GM12891 (cell line): ENCODE results near the gene PDZRN3.

Experiments
- PAX5 ChIP-seq: IDR thresholded peaks from 2 replicates; pipeline ENCODE4 v1.6.1; 2011; ENCODE audit warnings: low read length, moderate library complexity, mild to moderate bottlenecking; ENCODE audit not compliant: insufficient read depth, severe bottlenecking
- POLR2A ChIP-seq: IDR thresholded peaks from 2 replicates; pipeline ENCODE4 v1.6.1; 2011; ENCODE audit warnings: low read depth, low read length, control low read depth
- TAF1 ChIP-seq: IDR thresholded peaks from 2 replicates; pipeline ENCODE4 v1.6.1; 2011; ENCODE audit warnings: low read depth, low read length, control low read depth

DNA sequence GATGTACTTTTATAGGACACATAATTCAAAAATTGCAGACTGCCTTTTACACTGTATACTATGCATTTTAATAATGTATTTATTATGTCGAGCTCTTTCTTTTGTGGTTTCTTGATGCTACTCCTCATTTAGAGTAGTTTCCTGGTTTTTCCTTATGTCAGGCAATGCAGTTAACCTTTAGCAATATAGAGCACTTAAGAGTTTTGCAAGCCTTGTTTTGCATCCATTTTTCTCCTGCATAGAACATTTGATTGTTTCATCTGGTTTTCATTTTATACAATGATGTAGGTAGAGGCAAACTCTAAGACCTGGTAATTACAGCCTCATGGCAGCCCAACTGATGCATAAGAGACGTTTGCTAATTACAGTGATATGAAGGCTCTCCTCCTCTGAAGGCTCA is 86.3 kb downstream of the PDZRN3 start:
- TF ChIP-seq TAF1 (no peak), POLR2A (no peak), PAX5 (no peak)
